ENCODE measurements around the gene POLDIP2. TPM values are rescaled to one million over a fixed set of nuclear protein-coding genes. Genes with fewer than 3 reads are reported as not detected.
A peak's percentile ranks its signal among the peaks of the same experiment; 100 is the strongest.

The POLDIP2 gene
- total RNA-seq, 2 experiments from 2014 or later = 22.1 to 23.9 TPM

GRCh38 chr17:28379814-28380801, 22.8 kb upstream of the POLDIP2 start:
- DNase-seq (no peak), ATAC-seq (ENCODE audit: poor library complexity) (no peak)
- Mint-ChIP-seq H3K27ac (no peak overlapping the region), H3K27me3 (peaks cover 8% of the 10 kb centered on the region), H3K9me3 (no peaks in the 10 kb centered on the region), H3K36me3 (ENCODE audit: low read depth) (peaks cover 5% of the 10 kb centered on the region), H3K4me1 (ENCODE audit: low read depth) (peaks cover 36% of the 10 kb centered on the region), H3K4me3 (peak overlapping the region; percentile 30)
- no peaks in the 10 kb centered on the region for H3K36me3 ChIP-seq (ENCODE audit: insufficient read depth, low read length)
- CTCF ChIA-PET = no interaction called here
- H3K4me1 ChIP-seq (ENCODE audit: insufficient read depth, low read length) = peaks cover 18% of the 10 kb centered on the region
- H3K27ac ChIP-seq (ENCODE audit: low read depth in 1 of 2, low read length in 2 of 2) = no peak overlapping the region
- H3K27me3 ChIP-seq (ENCODE audit: control insufficient read depth in 1 of 2, insufficient read depth in 2 of 2, low read length in 2 of 2) = no peaks in the 10 kb centered on the region
- H3K4me3 ChIP-seq (ENCODE audit: low read length) = no peak overlapping the region
- POLR2A ChIA-PET = no interaction called here
- no peak for TF ChIP-seq CTCF (IDR thresholded peaks at IDR 0.05)
- H3K9me3 ChIP-seq (ENCODE audit: control insufficient read depth in 1 of 2, insufficient read depth in 1 of 2, low read length in 2 of 2) = no peaks in the 10 kb centered on the region
- intact Hi-C loops (cut with DNase I, micrococcal nuclease) = loop anchor here in 1 of 2 experiments (10.0 kb wide), 1 partner anchor 165 kb away; no protein-coding TSS in a partner anchor

- Histone ChIP-seq H3K36me3 (ENCODE audit: insufficient read depth, low read length) (no peaks in the 10 kb centered on the region), H3K4me1 (ENCODE audit: insufficient read depth, low read length) (peaks cover 22% of the 10 kb centered on the region), H3K4me3 (ENCODE audit: low read length) (peak overlapping the region; percentile 46), H3K27me3 (ENCODE audit: control insufficient read depth in 1 of 2, insufficient read depth in 2 of 2, low read length in 2 of 2) (no peaks in the 10 kb centered on the region), H3K27ac (ENCODE audit: low read depth in 1 of 2, low read length in 2 of 2) (no peak overlapping the region), H3K9me3 (ENCODE audit: control insufficient read depth in 1 of 2, insufficient read depth in 1 of 2, low read length in 2 of 2) (no peaks in the 10 kb centered on the region)
- peak overlapping the region; percentile 77 for H3K4me3 Mint-ChIP-seq
- no peaks in the 10 kb centered on the region for H3K27me3 Mint-ChIP-seq
- no peaks in the 10 kb centered on the region for H3K9me3 Mint-ChIP-seq
- H3K4me1 Mint-ChIP-seq (ENCODE audit: low read depth) = peaks cover 26% of the 10 kb centered on the region
- ChIA-PET POLR2A (interaction anchor here (5.5 to 6.1 kb wide), 2 partner anchors 12 to 16 kb away, joined by 31 to 34 read pairs; partner anchors contain the start of gene POLDIP2), CTCF (no interaction called here)
- no peak for DNase-seq
- intact Hi-C loops (cut with DNase I, micrococcal nuclease) = loop anchor here (2.0 kb wide), 2 partner anchors 14 to 54 kb away; partner anchors contain the start of gene TMEM97 (in 1 of the 2)
- ATAC-seq (ENCODE audit: poor library complexity) = no peak
- no peak overlapping the region for H3K27ac Mint-ChIP-seq
- TF ChIP-seq CTCF (IDR thresholded peaks at IDR 0.05) = no peak
- H3K36me3 Mint-ChIP-seq (ENCODE audit: low read depth) = no peaks in the 10 kb centered on the region
Observed at GRCh38 chr17:28372945-28373274, 15.6 kb upstream of the POLDIP2 start.

- H3K36me3 Mint-ChIP-seq (ENCODE audit: low read depth) = no peaks in the 10 kb centered on the region
- Histone ChIP-seq H3K27ac (ENCODE audit: low read depth in 1 of 2, low read length in 2 of 2) (peak overlapping the region in 1 of 2 donors; percentile 29), H3K4me3 (ENCODE audit: low read length) (peak overlapping the region; percentile 83), H3K36me3 (ENCODE audit: insufficient read depth, low read length) (no peaks in the 10 kb centered on the region), H3K4me1 (ENCODE audit: insufficient read depth, low read length) (peaks cover 22% of the 10 kb centered on the region), H3K27me3 (ENCODE audit: control insufficient read depth in 1 of 2, insufficient read depth in 2 of 2, low read length in 2 of 2) (no peaks in the 10 kb centered on the region), H3K9me3 (ENCODE audit: control insufficient read depth in 1 of 2, insufficient read depth in 1 of 2, low read length in 2 of 2) (no peaks in the 10 kb centered on the region)
- DNase-seq = peak in 5 of 14 experiments; percentile 11 to 55 (median 25)
- TF ChIP-seq CTCF (IDR thresholded peaks at IDR 0.05) = no peak
- intact Hi-C loops (cut with DNase I, micrococcal nuclease) = loop anchor here (2.0 kb wide), 2 partner anchors 14 to 54 kb away; partner anchors contain the start of gene TMEM97 (in 1 of the 2)
- peaks cover 26% of the 10 kb centered on the region for H3K4me1 Mint-ChIP-seq (ENCODE audit: low read depth)
- H3K9me3 Mint-ChIP-seq = no peaks in the 10 kb centered on the region
- CTCF ChIA-PET = interaction anchor here (0.7 to 1.8 kb wide), 3 partner anchors 44 to 773 kb away, joined by 3 to 4 read pairs (median 3); no protein-coding TSS in a partner anchor
- H3K27ac Mint-ChIP-seq = peak overlapping the region; percentile 75
- peak overlapping the region; percentile 77 for H3K4me3 Mint-ChIP-seq
- no peaks in the 10 kb centered on the region for H3K27me3 Mint-ChIP-seq
- POLR2A ChIA-PET = interaction anchor here (1.9 to 6.1 kb wide), 3 partner anchors 13 to 37 kb away, joined by 14 to 34 read pairs (median 31); partner anchors contain the start of genes IFT20, POLDIP2 and TNFAIP1
- no peak for ATAC-seq (ENCODE audit: poor library complexity)
Observed at GRCh38 chr17:28372203-28372944, 15.0 kb upstream of the POLDIP2 start.

All from CD4-positive, alpha-beta T cell (primary cell).